ENCODE results near the gene TEAD2.

Gene TEAD2

GRCh38 chr19:49338023-49338677 is 24.1 kb downstream of the TEAD2 start:
- no peak overlapping the region for H3K27ac ChIP-seq
- no peak for TF ChIP-seq CTCF (IDR thresholded peaks at IDR 0.05)
- H3K9me3 ChIP-seq = no peaks in the 10 kb centered on the region
- H3K4me1 ChIP-seq (ENCODE audit: control insufficient read depth in 1 of 2, insufficient read depth in 1 of 2, low read depth in 1 of 2, low read length in 1 of 2) = peaks cover 40 to 47% of the 10 kb centered on the region in 2 experiments
- H3K4me3 ChIP-seq (ENCODE audit: low read depth in 1 of 2, low read length in 1 of 2) = no peak overlapping the region
- H3K36me3 ChIP-seq = peaks cover 51% of the 10 kb centered on the region
- H3K27me3 ChIP-seq = no peaks in the 10 kb centered on the region

GRCh38 chr19:49337267-49338022 is 24.8 kb downstream of the TEAD2 start:
- H3K4me3 ChIP-seq (ENCODE audit: low read depth in 1 of 2, low read length in 1 of 2) = peak overlapping the region; percentile 83 to 96
- peak overlapping the region; percentile 94 for H3K27ac ChIP-seq
- H3K4me1 ChIP-seq (ENCODE audit: control insufficient read depth in 1 of 2, insufficient read depth in 1 of 2, low read depth in 1 of 2, low read length in 1 of 2) = peaks cover 47 to 55% of the 10 kb centered on the region in 2 experiments
- H3K36me3 ChIP-seq = peaks cover 51% of the 10 kb centered on the region
- no peaks in the 10 kb centered on the region for H3K27me3 ChIP-seq
- no peaks in the 10 kb centered on the region for H3K9me3 ChIP-seq
- no peak for TF ChIP-seq CTCF (IDR thresholded peaks at IDR 0.05)

- Histone ChIP-seq H3K4me3 (ENCODE audit: low read depth in 1 of 2, low read length in 1 of 2) (peak overlapping the region; percentile 83 to 96), H3K4me1 (ENCODE audit: control insufficient read depth in 1 of 2, insufficient read depth in 1 of 2, low read depth in 1 of 2, low read length in 1 of 2) (peaks cover 54 to 62% of the 10 kb centered on the region in 2 experiments), H3K27ac (peak overlapping the region; percentile 94), H3K27me3 (no peaks in the 10 kb centered on the region), H3K9me3 (no peaks in the 10 kb centered on the region), H3K36me3 (peaks cover 49% of the 10 kb centered on the region)
- no peak for TF ChIP-seq CTCF (IDR thresholded peaks at IDR 0.05)
Observed at GRCh38 chr19:49336482-49337266, 25.5 kb downstream of the TEAD2 start.

- Histone ChIP-seq H3K4me3 (ENCODE audit: low read depth in 1 of 2, low read length in 1 of 2) (peak overlapping the region; percentile 83 to 96), H3K9me3 (no peaks in the 10 kb centered on the region), H3K36me3 (peaks cover 41% of the 10 kb centered on the region), H3K27ac (peak overlapping the region; percentile 94), H3K4me1 (ENCODE audit: control insufficient read depth in 1 of 2, insufficient read depth in 1 of 2, low read depth in 1 of 2, low read length in 1 of 2) (peaks cover 58 to 65% of the 10 kb centered on the region in 2 experiments), H3K27me3 (no peaks in the 10 kb centered on the region)
- no peak for TF ChIP-seq CTCF (IDR thresholded peaks at IDR 0.05)
Observed at GRCh38 chr19:49335784-49336481, 26.3 kb downstream of the TEAD2 start.

Data from neutrophil (primary cell).